ENCODE measurements around the gene TMUB2.

The TMUB2 gene

GRCh38 chr17:44191941-44192496, 5.2 kb downstream of the TMUB2 start:
- Histone ChIP-seq H2BK12ac (ENCODE audit: low read length in 2 of 2) (no peak overlapping the region), H3K27me3 (ENCODE audit: control insufficient read depth in 1 of 2, insufficient read depth in 1 of 2, low read length in 2 of 2) (no peaks in the 10 kb centered on the region), H3K27ac (ENCODE audit: low read length, poor library complexity, severe bottlenecking) (no peak overlapping the region), H4K8ac (ENCODE audit: low read length) (peak overlapping the region; percentile 32), H3K18ac (ENCODE audit: low read depth in 1 of 2, low read length in 2 of 2) (no peak overlapping the region), H3K79me1 (replicated peaks; ENCODE audit: low read length, poor library complexity, severe bottlenecking) (peaks cover 31% of the 10 kb centered on the region), H2AK5ac (ENCODE audit: low read length, severe bottlenecking) (no peak overlapping the region), H2BK120ac (ENCODE audit: low read depth, low read length) (no peak overlapping the region), H3K4me1 (ENCODE audit: control insufficient read depth, insufficient read depth, low read depth, low read length) (peaks cover 23% of the 10 kb centered on the region), H2BK5ac (ENCODE audit: low read depth, low read length, poor library complexity, severe bottlenecking) (no peak overlapping the region), H3K4me2 (ENCODE audit: low read length, poor library complexity, severe bottlenecking) (no peak overlapping the region), H2AFZ (ENCODE audit: low read depth, low read length) (no peak overlapping the region), H3K36me3 (ENCODE audit: control insufficient read depth in 1 of 2, insufficient read depth in 2 of 2, low read depth in 1 of 2, low read length in 2 of 2) (peaks cover 71 to 77% of the 10 kb centered on the region in 2 experiments), H2BK15ac (ENCODE audit: low read depth, poor library complexity, severe bottlenecking) (no peak overlapping the region), H3K4ac (ENCODE audit: low read depth in 1 of 2, low read length in 2 of 2) (no peak overlapping the region), H3K9ac (ENCODE audit: low read length) (peak overlapping the region; percentile 25), H3K9me3 (ENCODE audit: control insufficient read depth, low read length) (no peaks in the 10 kb centered on the region), H4K91ac (ENCODE audit: low read length) (no peak overlapping the region), H3K23ac (ENCODE audit: low read length in 2 of 2) (no peak overlapping the region), H3K4me3 (ENCODE audit: insufficient read depth in 1 of 2, low read depth in 1 of 2, low read length in 2 of 2) (no peak overlapping the region), H3K14ac (ENCODE audit: low read length in 2 of 2) (no peak overlapping the region)
- no peak for DNase-seq
- 100% methylated on average over 2 of the region's 7 CpGs for WGBS

- no peak overlapping the region for H2BK15ac ChIP-seq (ENCODE audit: low read depth, poor library complexity, severe bottlenecking)
- no peak overlapping the region for H3K18ac ChIP-seq (ENCODE audit: low read depth in 1 of 2, low read length in 2 of 2)
- no peak overlapping the region for H3K4me2 ChIP-seq (ENCODE audit: low read length, poor library complexity, severe bottlenecking)
- H2BK12ac ChIP-seq (ENCODE audit: low read length in 2 of 2) = no peak overlapping the region
- no peak overlapping the region for H3K4me3 ChIP-seq (ENCODE audit: insufficient read depth in 1 of 2, low read depth in 1 of 2, low read length in 2 of 2)
- no peak overlapping the region for H2BK5ac ChIP-seq (ENCODE audit: low read depth, low read length, poor library complexity, severe bottlenecking)
- H3K14ac ChIP-seq (ENCODE audit: low read length in 2 of 2) = no peak overlapping the region
- DNase-seq = no peak
- peaks cover 30% of the 10 kb centered on the region for H3K4me1 ChIP-seq (ENCODE audit: control insufficient read depth, insufficient read depth, low read depth, low read length)
- H2AK5ac ChIP-seq (ENCODE audit: low read length, severe bottlenecking) = no peak overlapping the region
- H3K9ac ChIP-seq (ENCODE audit: low read length) = peak overlapping the region; percentile 25
- H3K23ac ChIP-seq (ENCODE audit: low read length in 2 of 2) = no peak overlapping the region
- WGBS = 95% methylated on average over 5 of the region's 5 CpGs
- H3K36me3 ChIP-seq (ENCODE audit: control insufficient read depth in 1 of 2, insufficient read depth in 2 of 2, low read depth in 1 of 2, low read length in 2 of 2) = peaks cover 78 to 84% of the 10 kb centered on the region in 2 experiments
- no peak overlapping the region for H4K91ac ChIP-seq (ENCODE audit: low read length)
- no peak overlapping the region for H4K8ac ChIP-seq (ENCODE audit: low read length)
- H3K27ac ChIP-seq (ENCODE audit: low read length, poor library complexity, severe bottlenecking) = no peak overlapping the region
- no peak overlapping the region for H2AFZ ChIP-seq (ENCODE audit: low read depth, low read length)
- no peak overlapping the region for H2BK120ac ChIP-seq (ENCODE audit: low read depth, low read length)
- peaks cover 33% of the 10 kb centered on the region for H3K79me1 ChIP-seq (replicated peaks; ENCODE audit: low read length, poor library complexity, severe bottlenecking)
- no peaks in the 10 kb centered on the region for H3K9me3 ChIP-seq (ENCODE audit: control insufficient read depth, low read length)
- H3K27me3 ChIP-seq (ENCODE audit: control insufficient read depth in 1 of 2, insufficient read depth in 1 of 2, low read length in 2 of 2) = no peaks in the 10 kb centered on the region
- H3K4ac ChIP-seq (ENCODE audit: low read depth in 1 of 2, low read length in 2 of 2) = no peak overlapping the region
Measured at GRCh38 chr17:44192750-44193149, 6.0 kb downstream of the TMUB2 start.

- Histone ChIP-seq H2AFZ (ENCODE audit: low read depth, low read length) (no peak overlapping the region), H2AK5ac (ENCODE audit: low read length, severe bottlenecking) (no peak overlapping the region), H3K18ac (ENCODE audit: low read depth in 1 of 2, low read length in 2 of 2) (peak overlapping the region in 1 of 2 experiments; percentile 13), H3K23ac (ENCODE audit: low read length in 2 of 2) (no peak overlapping the region), H3K4me1 (ENCODE audit: control insufficient read depth, insufficient read depth, low read depth, low read length) (peaks cover 34% of the 10 kb centered on the region), H2BK5ac (ENCODE audit: low read depth, low read length, poor library complexity, severe bottlenecking) (no peak overlapping the region), H3K9me3 (ENCODE audit: control insufficient read depth, low read length) (no peaks in the 10 kb centered on the region), H3K27ac (ENCODE audit: low read length, poor library complexity, severe bottlenecking) (peak overlapping the region; percentile 6), H4K91ac (ENCODE audit: low read length) (no peak overlapping the region), H4K8ac (ENCODE audit: low read length) (peak overlapping the region; percentile 32), H3K9ac (ENCODE audit: low read length) (peak overlapping the region; percentile 8), H3K4ac (ENCODE audit: low read depth in 1 of 2, low read length in 2 of 2) (no peak overlapping the region), H3K4me2 (ENCODE audit: low read length, poor library complexity, severe bottlenecking) (no peak overlapping the region), H2BK15ac (ENCODE audit: low read depth, poor library complexity, severe bottlenecking) (no peak overlapping the region), H3K36me3 (ENCODE audit: control insufficient read depth in 1 of 2, insufficient read depth in 2 of 2, low read depth in 1 of 2, low read length in 2 of 2) (peaks cover 78 to 84% of the 10 kb centered on the region in 2 experiments), H3K4me3 (ENCODE audit: insufficient read depth in 1 of 2, low read depth in 1 of 2, low read length in 2 of 2) (no peak overlapping the region), H2BK120ac (ENCODE audit: low read depth, low read length) (no peak overlapping the region), H2BK12ac (ENCODE audit: low read length in 2 of 2) (no peak overlapping the region), H3K79me1 (replicated peaks; ENCODE audit: low read length, poor library complexity, severe bottlenecking) (peaks cover 33% of the 10 kb centered on the region), H3K27me3 (ENCODE audit: control insufficient read depth in 1 of 2, insufficient read depth in 1 of 2, low read length in 2 of 2) (no peaks in the 10 kb centered on the region), H3K14ac (ENCODE audit: low read length in 2 of 2) (no peak overlapping the region)
- 94% methylated on average over 12 of the region's 14 CpGs for WGBS
- no peak for DNase-seq
Measured at GRCh38 chr17:44193326-44194084, 6.7 kb downstream of the TMUB2 start.

- WGBS = 95% methylated on average over 15 of the region's 15 CpGs
- peaks cover 33% of the 10 kb centered on the region for H3K79me1 ChIP-seq (replicated peaks; ENCODE audit: low read length, poor library complexity, severe bottlenecking)
- H2BK120ac ChIP-seq (ENCODE audit: low read depth, low read length) = no peak overlapping the region
- no peaks in the 10 kb centered on the region for H3K9me3 ChIP-seq (ENCODE audit: control insufficient read depth, low read length)
- no peak overlapping the region for H2AFZ ChIP-seq (ENCODE audit: low read depth, low read length)
- H2AK5ac ChIP-seq (ENCODE audit: low read length, severe bottlenecking) = no peak overlapping the region
- no peak overlapping the region for H4K91ac ChIP-seq (ENCODE audit: low read length)
- H3K4me2 ChIP-seq (ENCODE audit: low read length, poor library complexity, severe bottlenecking) = no peak overlapping the region
- H2BK5ac ChIP-seq (ENCODE audit: low read depth, low read length, poor library complexity, severe bottlenecking) = no peak overlapping the region
- H3K36me3 ChIP-seq (ENCODE audit: control insufficient read depth in 1 of 2, insufficient read depth in 2 of 2, low read depth in 1 of 2, low read length in 2 of 2) = peaks cover 53 to 56% of the 10 kb centered on the region in 2 experiments
- no peak overlapping the region for H3K18ac ChIP-seq (ENCODE audit: low read depth in 1 of 2, low read length in 2 of 2)
- no peak overlapping the region for H2BK12ac ChIP-seq (ENCODE audit: low read length in 2 of 2)
- H3K27ac ChIP-seq (ENCODE audit: low read length, poor library complexity, severe bottlenecking) = no peak overlapping the region
- peak overlapping the region; percentile 95 for H3K9ac ChIP-seq (ENCODE audit: low read length)
- H4K8ac ChIP-seq (ENCODE audit: low read length) = no peak overlapping the region
- DNase-seq = no peak
- no peaks in the 10 kb centered on the region for H3K27me3 ChIP-seq (ENCODE audit: control insufficient read depth in 1 of 2, insufficient read depth in 1 of 2, low read length in 2 of 2)
- peak overlapping the region in 1 of 2 experiments; percentile 86 for H3K4me3 ChIP-seq (ENCODE audit: insufficient read depth in 1 of 2, low read depth in 1 of 2, low read length in 2 of 2)
- peak overlapping the region in 1 of 2 experiments; percentile 77 for H3K23ac ChIP-seq (ENCODE audit: low read length in 2 of 2)
- no peak overlapping the region for H2BK15ac ChIP-seq (ENCODE audit: low read depth, poor library complexity, severe bottlenecking)
- no peak overlapping the region for H3K4ac ChIP-seq (ENCODE audit: low read depth in 1 of 2, low read length in 2 of 2)
- H3K14ac ChIP-seq (ENCODE audit: low read length in 2 of 2) = peak overlapping the region in 1 of 2 experiments; percentile 18
- peaks cover 29% of the 10 kb centered on the region for H3K4me1 ChIP-seq (ENCODE audit: control insufficient read depth, insufficient read depth, low read depth, low read length)
Measured at GRCh38 chr17:44197107-44197506, 10.3 kb downstream of the TMUB2 start.

Measured in mesenchymal stem cell (in vitro differentiated cells and primary cell).